GM19455 (cell line): ENCODE data around the gene GALNT17.

Source experiments
- ATAC-seq: cut with Tn5 transposase; IDR thresholded peaks from one replicate; pipeline ENCODE4 v1.9.1; 2021; ENCODE audit not compliant: unreplicated experiment

Gene GALNT17

DNA sequence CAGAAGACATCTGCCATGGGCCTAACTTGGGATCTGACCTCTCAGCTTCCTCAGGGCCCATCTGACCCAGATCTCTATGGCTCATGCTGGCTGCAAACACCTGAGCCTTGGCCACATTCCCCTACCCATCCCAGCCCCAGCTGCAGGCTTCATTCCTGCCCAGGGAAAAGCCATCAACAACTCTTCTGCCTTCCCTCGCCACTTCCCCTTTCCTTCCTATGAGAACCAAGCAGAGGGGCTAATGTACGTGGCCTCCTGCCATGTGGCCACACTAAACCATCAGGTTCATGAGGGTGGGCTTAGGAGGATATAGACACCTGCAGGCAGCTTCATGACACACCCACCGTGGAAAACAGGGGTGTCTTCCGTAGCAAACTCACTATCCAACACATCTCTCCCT lies 312.2 kb downstream of the GALNT17 start:
- no peak for ATAC-seq

DNA sequence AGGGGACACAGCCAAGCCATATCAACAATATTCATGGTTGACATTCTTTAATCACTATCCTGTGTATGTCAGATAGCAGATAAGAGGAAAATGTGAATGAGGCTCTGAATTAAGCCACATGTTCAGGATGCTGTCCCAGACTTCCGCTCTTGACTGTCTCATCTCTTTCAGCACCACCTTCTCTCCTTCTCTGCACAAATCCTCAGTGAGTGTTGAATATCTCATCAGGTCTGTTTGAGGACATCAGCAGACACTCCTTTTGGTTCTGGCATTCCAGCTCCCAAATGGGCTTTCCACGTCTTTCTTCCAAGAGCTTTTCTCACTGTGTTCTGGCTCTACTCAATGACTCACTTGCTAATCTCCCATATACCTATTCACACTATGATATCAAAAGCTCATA lies 321.7 kb downstream of the GALNT17 start:
- ATAC-seq, result no peak

DNA sequence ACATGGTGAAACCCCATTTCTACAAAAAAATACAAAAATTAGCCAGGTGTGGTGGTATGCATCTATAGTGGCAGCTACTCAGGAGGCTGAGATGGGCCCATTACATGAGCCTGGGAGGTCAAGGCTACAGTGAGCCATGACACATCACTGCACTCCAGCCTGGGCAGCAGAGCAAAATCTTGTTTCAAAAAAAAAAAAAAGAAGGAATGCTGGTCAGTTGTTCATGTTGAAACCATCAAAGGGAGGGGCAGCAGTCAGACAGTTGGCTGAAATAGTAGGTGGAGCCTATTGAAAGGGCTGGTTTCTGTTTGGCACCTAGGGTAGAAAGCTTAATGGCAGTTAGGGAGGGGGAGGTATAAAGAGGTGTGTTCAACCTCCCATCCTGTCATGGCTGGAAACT lies 323.0 kb downstream of the GALNT17 start:
- no peak for ATAC-seq

DNA sequence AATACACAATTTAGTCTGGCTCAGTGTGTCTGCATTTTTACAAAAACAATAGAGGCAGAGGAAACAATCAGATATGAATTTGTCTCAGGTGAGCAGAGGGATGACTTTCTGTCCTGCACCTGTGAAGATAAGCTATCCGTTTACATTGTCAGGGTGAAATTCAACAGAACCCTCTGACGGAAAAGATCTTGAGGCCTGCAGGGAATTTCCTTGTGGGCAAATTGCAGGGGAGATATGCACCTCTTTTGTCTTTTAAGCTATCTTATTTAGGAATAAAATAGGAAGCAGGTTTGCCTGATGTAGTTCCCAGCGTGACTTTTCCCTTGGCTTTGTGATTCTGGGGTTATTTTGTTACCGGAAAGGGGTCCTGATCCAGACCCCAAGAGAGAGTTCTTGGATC lies 325.1 kb downstream of the GALNT17 start:
- no peak for ATAC-seq

DNA sequence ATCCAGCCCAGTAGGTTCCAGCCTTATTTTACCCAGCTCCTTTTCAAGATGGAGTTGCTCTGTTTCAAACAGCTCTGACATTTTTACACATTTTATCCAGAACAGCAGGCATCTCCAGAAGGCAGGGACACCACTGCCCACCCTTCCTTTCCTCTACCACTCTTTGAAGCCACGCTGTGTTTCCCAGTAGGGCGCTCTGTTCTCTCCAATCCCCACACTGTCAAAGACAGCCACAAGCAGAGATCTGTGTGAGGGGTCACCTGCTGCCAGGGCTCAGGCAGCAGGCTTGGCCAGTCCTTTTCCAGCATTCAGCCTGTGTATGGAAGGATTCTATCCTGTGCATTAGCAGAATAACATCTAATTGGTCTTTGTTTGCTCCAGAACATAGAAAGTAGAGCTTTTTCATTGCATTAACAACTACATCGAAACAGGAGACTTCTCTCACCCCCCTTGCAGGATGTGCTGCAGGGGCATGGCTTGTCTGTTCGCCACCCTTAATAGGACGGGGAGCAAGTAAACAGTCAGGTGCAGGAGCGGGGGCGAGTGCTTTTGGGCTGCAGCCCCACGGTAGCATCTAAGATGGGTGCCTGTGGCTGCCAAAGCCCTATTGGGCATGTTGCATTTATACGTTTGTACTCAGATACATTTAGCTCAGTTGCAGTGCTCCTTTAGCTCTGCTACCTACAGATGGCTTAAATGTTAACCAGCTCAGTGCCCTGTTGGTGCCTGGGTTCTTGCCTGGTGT lies 326.1 kb downstream of the GALNT17 start:
- ATAC-seq, result no peak

DNA sequence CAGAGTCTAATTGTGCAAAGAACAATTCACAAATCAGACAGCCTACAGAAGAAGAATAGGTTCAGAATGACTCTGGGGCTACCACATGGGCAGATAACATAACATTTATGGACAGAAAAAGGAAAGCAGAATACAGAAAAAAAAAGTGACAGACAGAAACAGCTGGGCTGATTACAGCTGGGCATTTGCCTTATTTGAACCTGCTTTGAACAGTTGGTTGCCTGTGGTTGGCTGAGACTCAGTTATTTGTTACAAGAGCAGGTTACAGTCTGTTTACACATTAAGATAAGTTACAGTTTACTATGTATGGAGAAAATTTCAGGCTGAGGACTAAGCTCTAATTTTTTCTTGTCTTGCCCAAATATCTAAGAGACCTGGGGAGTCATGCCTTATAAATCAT lies 327.2 kb downstream of the GALNT17 start:
- no peak for ATAC-seq

DNA sequence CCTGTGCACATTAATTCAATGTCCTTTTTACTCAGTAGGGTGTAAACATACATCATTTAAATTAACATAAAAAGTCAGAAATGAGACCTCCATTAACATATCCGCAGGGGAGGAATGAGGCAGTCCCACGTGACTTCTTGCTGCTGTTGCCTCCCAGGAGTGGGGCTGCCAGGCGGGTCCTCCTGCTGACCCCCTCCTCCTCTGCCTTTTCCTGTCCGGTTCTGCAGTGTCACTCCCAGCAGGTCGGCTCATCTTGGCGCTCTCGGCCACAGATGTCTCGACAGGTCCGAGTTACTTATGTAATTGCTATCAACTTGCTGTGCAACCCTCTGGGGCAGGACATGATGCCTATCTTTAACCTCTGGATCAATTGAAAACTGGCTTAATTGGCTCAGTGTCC lies 329.6 kb downstream of the GALNT17 start:
- no peak for ATAC-seq

DNA sequence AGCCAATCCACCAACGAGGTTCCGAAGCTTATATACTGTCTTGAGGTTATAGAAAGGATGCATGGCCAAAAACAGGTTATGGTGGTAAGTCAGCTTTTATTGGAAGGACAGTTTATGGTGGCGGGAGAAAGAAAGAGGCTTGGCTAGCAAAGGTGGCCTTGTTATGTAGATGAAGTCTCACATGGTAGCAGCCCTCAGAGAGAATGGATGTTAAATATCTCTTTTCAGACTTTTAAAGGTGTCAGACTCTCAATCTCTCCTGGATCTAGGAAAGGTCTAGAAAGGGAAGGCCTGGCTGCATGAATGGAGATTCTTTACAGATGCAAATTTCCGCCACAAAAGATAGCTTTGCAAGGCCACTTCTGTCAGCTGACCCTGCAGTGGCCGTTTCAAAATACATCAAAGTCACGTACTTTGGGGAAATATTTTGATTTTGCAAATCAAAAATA lies 333.8 kb downstream of the GALNT17 start:
- no peak for ATAC-seq

DNA sequence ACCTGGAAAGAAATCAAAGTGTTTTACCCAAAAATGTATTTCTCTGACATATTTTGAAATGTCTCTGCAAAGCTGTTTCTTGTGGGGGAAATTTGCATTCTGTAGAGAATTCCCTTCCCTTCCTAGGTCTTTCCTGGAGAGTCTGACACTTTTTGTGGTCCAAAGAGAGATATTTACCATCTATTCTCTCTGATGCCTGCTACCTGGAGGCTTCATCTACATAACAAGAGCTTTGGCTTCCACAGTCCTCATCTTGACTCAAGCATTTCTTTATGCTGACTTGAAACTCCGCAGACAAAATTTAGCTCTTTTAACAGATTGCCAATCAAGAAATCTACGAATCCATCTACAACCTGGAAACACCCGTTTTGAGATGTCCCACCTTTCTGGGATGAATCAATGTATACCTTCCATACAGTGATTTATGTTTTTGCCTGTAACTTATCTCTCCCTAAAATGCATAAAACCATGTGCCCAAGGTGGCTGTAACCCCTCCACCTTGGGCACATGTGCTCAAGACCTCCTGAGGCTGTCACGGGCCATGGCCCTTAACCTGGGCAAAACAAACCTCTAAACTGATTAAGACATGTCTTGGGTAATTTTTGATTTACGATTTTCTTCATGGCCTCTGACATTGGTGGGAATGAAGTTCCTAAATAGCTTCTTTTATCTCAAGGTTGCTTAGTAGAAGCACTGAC lies 334.7 kb downstream of the GALNT17 start:
- no peak for ATAC-seq

DNA sequence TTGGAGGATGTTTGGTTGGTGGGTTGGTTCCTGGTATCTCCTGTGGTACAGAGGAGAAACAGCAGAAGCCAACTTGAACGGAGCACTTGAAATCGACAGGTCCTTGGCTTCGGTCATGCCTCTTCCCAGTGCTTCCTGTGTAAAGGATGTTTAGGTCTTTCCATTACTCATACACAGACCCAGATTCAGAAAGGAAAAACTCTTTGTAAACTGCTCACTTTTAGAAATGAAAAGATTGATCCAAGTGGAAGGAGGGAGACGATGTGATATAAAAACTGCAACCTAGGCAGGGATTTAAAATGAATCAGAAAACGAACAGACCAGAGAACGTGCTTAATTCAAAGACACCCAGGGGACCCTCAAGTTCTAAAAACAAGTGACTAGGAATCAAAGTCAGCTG lies 338.4 kb downstream of the GALNT17 start:
- ATAC-seq, result no peak

DNA sequence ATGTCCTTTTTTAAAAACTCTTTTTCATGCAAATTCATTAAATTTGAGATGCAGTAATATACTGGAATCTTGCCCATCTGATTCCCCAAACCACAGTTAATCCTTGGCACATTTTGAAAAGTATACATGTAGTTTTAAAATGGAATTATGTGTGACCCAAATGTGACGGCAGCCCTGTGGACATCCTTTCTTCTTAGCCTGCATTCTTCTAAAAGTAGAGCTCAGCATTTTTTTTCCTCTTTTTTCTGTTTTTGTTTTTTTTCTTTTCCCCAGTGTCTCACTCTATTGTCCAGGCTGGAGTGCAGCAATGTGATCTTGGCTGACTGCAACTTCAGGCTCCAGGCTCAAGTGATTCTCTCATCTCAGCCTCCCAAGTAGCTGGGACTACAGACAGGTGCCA lies 338.9 kb downstream of the GALNT17 start:
- ATAC-seq, result no peak

DNA sequence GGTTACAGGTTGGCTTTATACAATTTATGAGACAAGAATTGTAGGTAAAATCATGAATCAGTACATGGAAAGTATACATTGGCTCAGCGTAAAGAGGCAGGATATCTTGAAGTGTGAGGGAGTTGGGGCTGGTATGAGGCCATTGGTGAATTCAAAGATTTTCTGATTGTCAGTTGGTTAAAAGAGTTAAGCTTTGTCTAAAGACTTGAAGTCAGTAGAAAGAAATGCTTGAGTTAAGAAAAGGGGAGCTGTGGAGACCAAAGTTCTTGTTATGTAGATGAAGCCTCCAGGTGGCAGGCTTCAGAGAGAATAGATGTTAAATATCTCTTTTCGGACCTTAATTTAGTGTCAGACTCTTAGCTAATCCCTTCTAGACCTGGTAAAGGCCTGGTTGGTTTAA lies 341.0 kb downstream of the GALNT17 start:
- no peak for ATAC-seq

DNA sequence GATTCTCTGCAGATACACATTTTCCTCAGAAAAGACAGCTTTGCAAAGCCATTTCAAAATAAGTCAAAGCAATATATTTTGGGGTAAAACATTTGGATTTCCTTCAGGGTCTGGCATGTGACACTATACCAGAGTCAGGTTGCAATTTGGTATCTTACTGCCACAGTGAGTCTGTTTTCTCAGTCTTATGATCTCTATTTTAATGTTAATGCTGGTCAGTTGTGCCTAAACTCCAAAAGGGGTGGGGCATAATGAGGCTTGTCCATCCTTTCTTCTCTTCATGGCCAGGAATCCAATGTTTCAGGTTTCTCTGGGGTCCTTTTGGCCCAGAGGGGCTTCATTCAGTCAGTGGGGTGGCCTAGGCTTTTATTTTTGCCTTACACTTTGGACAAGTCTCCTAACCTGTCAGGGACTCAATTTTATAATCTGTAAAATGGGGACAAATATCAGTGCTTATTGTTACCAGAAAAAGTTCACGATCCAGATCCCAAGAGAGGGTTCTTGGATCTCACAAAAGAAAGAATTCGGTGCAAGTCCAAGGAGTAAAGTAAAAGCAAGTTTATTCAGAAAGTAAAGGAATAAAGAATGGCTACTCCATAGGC lies 341.5 kb downstream of the GALNT17 start:
- no peak for ATAC-seq

DNA sequence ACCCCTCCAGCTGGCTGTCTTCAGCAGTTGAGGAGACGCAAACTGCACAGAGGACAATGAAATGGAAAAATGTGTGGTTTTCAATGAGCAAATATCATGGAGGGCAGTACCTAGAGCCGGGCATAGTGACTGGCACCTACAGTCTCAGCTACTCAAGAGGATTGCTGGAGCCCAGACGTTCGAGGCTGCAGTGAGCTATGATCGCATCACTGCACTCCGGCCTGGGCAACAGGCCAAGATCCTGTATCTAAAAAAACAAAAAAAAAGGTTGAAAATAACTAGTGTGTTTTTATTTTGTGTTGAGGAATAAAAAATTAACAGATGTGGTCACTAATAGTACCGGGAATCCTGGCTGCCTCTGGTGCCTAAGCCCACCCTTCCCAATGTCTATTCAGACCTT lies 345.5 kb downstream of the GALNT17 start:
- no peak for ATAC-seq

DNA sequence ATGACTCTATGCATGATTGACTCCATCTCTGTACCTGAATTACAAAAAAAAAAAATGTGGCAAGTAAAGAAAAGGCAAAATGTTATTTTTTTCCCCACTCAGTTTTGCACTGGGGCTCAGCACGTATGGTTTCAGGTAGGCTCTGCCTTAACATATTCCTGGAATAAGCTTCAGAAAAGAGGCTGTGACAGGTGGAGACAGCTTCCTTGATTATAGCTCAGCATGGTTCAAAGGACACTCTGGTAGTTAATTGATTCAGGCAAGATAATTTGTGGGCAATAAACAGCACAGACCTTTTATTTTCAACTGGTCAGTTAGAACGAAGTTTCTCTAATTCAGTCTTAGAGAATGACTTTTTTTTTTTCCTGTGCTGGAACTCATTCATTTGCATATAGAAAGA lies 347.3 kb downstream of the GALNT17 start:
- no peak for ATAC-seq

DNA sequence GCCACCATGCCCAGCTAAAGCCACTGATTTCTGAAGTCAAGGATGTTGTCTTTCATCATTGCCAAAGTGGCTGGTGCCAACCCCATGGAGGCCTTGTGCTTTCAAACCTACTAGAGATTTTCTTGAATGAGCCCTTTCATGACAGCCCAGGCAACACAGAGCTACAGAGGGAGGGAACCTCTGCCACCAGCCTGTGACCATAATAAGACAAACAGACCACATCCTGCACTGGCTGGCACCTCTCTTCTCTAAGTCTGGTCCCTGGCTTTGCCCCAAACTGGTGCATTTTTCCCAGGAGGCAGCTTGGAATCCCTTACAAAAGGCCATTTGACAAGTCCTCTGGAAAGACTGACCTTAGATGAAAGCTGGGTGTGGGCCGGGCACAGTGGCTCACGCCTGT lies 348.8 kb downstream of the GALNT17 start:
- no peak for ATAC-seq

DNA sequence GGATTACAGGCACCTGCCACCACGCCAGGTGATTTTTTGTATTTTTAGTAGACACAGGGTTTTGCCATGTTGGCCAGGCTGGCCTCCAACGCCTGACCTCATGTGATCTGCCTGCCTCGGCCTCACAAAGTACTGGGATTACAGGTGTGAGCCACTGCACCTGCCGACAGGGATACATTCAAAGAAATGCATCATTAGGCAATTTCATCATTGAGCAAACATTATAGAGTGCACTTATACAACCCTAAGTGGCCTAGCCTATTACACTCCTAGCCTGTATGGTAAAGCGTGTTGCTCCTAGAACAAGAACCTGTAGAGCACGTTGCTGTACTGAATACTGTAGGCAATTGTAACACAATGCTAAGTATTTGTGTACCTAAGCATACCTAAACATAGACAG lies 350.3 kb downstream of the GALNT17 start:
- ATAC-seq, result no peak

DNA sequence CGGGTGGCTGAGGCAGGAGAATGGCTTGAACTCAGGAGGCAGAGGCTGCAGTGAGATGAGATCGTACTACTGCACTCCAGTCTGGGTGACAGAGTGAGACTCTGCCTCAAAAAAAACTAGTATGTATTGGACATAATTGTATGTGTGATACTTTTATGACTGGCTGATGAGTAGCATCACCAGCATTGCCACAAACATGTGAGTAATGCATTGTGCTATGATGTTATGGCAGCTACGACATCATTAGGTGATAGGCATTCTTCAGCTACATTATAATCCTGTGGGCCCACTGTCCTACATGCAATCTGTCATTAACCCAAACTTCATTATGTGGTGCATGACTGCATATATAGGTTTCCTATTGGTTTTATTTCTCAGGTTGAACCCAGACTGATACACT lies 352.4 kb downstream of the GALNT17 start:
- ATAC-seq, result no peak

DNA sequence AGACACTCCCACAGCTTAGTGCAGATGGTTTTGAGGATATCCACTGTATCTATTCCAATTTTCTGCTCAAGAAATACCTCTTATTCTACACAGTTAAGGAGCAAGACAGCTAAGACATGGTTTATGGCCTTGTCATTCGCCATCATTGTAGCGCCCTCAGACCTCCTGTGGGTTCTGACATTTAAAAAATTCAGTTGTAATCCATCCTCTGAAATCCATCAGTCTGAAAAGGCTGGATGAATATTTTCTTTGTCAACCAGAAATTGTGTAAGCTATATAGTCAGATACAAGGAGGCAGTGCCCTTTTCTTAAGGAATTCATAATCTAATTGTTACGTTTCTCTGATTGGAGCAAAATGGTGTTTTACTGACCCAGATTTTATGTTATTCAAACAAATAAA lies 353.6 kb downstream of the GALNT17 start:
- no peak for ATAC-seq

DNA sequence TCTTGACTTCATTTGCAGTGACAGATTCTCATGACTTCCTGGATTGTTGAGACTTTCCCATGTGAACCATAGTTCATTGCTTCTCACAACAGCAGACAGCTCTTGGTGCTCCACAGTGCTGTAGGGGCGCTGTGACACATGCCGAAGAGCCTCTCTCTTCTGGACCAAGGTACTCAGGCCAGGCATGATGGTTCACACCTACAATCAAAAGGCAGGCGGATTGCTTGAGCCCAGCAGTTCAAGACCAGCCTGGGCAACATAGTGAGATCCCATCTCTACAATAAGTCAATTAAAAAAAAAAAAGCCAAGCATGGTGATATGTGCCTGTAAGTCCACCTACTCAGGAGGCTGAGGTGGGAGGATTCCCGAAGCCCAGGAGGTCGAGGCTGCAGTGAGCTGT lies 354.5 kb downstream of the GALNT17 start:
- no peak for ATAC-seq

DNA sequence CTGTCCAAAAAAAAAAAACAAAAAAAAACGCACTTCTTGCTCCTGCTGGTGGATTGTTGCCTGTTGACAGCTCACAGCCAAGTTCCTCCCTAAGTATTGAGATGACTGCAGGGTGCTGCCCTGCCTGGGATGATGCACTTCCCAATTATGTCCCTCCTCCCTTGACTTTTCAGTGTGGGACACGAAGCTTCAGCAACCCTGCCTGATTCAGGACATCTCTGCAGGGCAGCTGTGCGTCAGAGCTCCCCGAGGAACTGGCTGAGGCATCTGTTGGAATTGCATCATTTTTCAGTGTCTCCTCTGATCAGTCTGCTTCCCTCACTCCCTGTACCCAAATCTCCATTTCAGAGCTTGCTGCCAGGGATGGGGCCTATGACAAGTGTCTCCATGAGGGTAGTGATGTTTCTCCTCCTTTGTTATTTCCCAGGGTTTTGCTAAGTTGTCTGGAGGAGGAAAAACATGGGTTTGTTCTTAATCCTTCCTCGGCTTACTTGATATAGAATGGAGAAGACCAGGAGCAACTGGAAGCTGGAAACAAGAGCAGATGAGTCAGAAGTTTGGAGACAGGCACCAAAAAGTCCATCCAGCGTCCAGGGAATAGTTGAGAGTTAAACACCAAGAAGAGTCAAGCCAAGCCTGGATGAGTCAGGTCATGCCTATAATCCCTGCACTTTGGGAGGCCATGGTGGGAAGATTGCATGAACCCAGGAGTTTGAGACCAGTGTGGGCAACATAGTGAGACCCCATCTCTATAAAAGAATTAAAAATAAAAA lies 355.1 kb downstream of the GALNT17 start:
- no peak for ATAC-seq

DNA sequence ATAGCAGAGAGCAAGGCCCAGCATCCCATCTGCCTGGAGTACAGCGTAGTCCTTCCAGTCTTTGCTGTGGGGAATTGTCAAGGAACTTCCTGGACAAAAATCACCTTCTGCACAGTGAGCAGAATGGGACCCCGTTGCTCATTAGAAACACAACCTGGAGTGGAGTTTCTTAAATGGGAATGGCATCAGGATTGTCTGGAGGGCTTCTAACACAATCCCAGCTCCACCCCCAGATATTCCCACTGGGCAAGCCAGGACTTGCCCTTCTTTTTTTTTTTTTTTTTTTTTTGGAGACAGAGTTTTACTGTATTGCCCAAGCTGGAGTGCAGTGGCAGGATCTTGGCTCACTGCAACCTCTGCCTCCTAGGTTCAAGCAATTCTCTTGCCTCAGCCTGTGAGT lies 356.4 kb downstream of the GALNT17 start:
- ATAC-seq, result no peak
